Subcutaneous abdominal adipose tissue (tissue), 5 donors: ENCODE data around the gene ZNF532.
A peak's percentile ranks its signal among the peaks of the same experiment; 100 is the strongest.

Experiments
- H3K27ac ChIP-seq: one replicate; pipeline ENCODE4 v1.7.0; 2013; ENCODE audit warnings: low read depth, mild to moderate bottlenecking, inconsistent platforms, low read length, moderate library complexity
- H3K27me3 ChIP-seq, 5 donors: one replicate each; pipeline ENCODE4 v1.7.0; 2013; ENCODE audit warnings: low read length in 5 of 5, inconsistent platforms in 1 of 5; ENCODE audit not compliant: control insufficient read depth in 5 of 5, insufficient read depth in 4 of 5
- H3K36me3 ChIP-seq, 5 donors: one replicate each; pipeline ENCODE4 v1.7.0; 2013; ENCODE audit warnings: low read length in 5 of 5; ENCODE audit not compliant: control insufficient read depth in 5 of 5, insufficient read depth in 5 of 5
- H3K4me1 ChIP-seq, 5 donors: one replicate each; pipeline ENCODE4 v1.7.0; 2013; ENCODE audit warnings: low read length in 5 of 5, mild to moderate bottlenecking in 3 of 5, moderate library complexity in 1 of 5; ENCODE audit not compliant: control insufficient read depth in 5 of 5, insufficient read depth in 5 of 5
- H3K4me3 ChIP-seq, 5 donors: one replicate each; pipeline ENCODE4 v1.7.0; 2013; ENCODE audit warnings: low read length in 5 of 5, low read depth in 1 of 5
- H3K9ac ChIP-seq, 5 donors: one replicate each; pipeline ENCODE4 v1.7.0; 2013; ENCODE audit warnings: low read length in 5 of 5, mild to moderate bottlenecking in 4 of 5, moderate library complexity in 3 of 5
- H3K9me3 ChIP-seq, 5 donors: one replicate each; pipeline ENCODE4 v1.7.0; 2013; ENCODE audit warnings: low read length in 5 of 5; ENCODE audit not compliant: control insufficient read depth in 5 of 5
- donor health status: healthy.
- donor health status: healthy.
- donor health status: healthy.
- donor health status: healthy.
- donor health status: healthy.

ZNF532 gene

DNA sequence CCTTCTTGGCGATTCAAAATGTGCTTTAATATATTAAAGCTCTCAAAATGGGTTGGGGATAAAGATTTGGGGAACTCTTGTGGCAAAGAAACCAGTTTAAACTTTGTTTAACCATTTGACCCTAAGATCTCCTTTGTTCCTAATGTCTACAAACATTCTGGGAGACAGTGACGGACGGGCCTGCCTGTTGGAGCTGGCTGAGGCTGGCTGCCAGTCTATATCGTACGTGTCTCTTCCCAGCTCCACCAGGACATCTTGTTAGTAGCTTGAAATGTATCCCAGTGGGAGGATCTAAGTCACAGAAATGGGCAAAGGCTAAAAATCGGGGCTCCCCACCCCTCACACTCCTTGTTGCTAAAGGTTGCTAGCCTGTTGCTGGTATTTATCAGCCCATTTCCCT, 30.7 kb downstream of the ZNF532 start:
- H3K4me1 ChIP-seq: peaks cover 0 to 35% (median 28%) of the 10 kb centered on the region in 5 donors
- H3K4me3 ChIP-seq: no peak overlapping the region
- H3K9me3 ChIP-seq: no peaks in the 10 kb centered on the region
- no peak overlapping the region for H3K9ac ChIP-seq
- H3K27ac ChIP-seq: no peak overlapping the region
- peaks cover 0 to 14% (median 6%) of the 10 kb centered on the region in 5 donors for H3K36me3 ChIP-seq
- H3K27me3 ChIP-seq: no peaks in the 10 kb centered on the region

DNA sequence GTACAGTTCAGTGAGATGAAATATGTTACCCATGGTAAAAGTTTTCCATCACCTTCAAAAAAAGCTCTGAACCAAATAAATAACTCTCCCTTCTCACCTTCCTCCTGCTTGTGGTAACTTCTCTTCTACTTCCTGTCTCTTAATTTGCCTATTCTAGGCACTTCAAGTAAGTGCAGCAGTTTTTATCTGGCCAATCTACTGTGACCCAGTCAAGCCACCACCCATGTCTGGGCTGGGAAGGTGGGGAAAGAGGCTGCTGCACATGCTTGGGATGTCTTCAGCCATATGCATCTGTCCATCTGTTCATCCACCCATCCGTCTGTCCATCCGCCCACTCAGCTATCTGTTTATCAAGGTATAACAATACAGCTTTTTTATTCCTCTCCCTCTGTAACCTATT, 31.6 kb downstream of the ZNF532 start:
- peaks cover 0 to 36% (median 28%) of the 10 kb centered on the region in 5 donors for H3K4me1 ChIP-seq
- H3K4me3 ChIP-seq: no peak overlapping the region
- H3K27ac ChIP-seq: no peak overlapping the region
- H3K36me3 ChIP-seq: peaks cover 0 to 17% (median 9%) of the 10 kb centered on the region in 5 donors
- H3K9ac ChIP-seq: no peak overlapping the region
- H3K27me3 ChIP-seq: no peaks in the 10 kb centered on the region
- no peaks in the 10 kb centered on the region for H3K9me3 ChIP-seq

DNA sequence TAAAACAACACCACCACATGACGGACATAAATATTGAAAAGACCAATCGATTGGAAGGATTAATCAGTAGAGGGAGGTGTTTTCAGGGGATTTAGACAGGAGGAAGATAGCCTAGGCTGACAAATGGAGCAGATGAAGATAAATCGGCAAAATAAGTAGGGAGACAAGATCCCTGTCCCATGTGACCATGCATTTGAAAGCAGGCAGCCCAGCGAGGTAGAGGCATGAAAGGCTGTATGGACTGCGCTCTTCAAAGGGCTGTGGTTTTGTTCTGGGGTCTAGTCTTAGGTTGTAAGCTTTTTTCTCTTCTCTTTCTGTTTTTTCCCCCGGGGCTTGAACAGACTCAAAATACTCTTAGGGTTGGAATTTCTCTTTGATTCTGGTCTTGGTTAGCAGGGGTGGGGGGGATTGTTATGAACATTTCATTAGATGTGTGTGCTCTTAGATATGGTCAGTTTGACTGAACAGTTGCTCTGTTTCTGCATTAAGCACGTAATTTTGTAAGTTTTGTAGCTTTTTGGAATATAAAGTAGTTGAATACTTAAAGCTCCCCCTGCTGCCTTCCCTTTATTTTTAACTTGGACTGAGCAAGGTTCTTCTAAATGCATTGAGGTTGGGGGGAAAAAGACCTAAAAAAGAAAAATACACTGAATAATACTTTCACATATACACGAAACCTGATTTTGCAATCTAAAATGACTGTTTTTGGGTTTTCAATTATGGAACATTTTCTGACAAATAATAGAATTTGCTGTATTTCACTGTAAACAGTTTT, 32.2 kb downstream of the ZNF532 start:
- Histone ChIP-seq H3K27me3 (no peaks in the 10 kb centered on the region), H3K4me1 (peaks cover 0 to 30% (median 26%) of the 10 kb centered on the region in 5 donors), H3K27ac (no peak overlapping the region), H3K9ac (no peak overlapping the region), H3K9me3 (no peaks in the 10 kb centered on the region), H3K4me3 (no peak overlapping the region), H3K36me3 (peaks cover 0 to 23% (median 14%) of the 10 kb centered on the region in 5 donors)

DNA sequence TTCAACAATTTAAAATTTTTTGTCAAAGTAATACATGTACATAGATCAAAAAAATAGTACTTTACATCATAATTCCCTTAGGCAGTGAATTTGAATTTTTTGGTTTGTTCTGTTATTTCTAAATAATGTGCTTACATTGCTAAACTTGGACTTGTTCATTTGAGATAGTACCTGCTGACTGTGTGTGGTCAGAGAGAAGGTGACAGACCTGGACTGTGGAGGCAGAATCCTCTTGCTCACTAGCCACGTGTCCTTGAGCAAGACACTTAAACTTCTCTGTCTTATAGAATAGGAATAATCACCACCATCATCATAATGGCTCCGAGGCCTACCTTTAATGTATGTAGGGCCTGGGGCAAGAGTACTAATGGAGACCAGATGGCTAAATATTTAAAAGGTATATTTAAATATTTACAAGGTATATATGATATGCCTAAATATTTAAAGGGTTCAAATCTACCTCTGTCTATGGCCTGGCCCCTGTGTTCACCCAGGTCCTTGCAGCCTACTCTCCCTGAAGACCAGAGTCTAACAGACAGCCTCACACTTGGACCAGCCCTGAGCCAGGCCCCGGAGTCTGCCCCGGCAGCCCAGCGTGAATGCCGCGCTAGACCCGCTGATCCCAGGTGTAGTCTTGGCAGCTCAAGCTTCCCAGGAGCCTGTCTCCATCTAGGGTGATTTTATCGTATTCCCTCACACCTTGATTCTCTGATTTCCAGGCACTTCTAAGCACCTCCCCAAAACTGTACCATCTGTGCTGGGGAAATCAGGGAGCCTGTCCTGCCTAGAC, 33.5 kb downstream of the ZNF532 start:
- Histone ChIP-seq H3K27me3 (no peaks in the 10 kb centered on the region), H3K9me3 (no peaks in the 10 kb centered on the region), H3K4me1 (peaks cover 0 to 24% (median 19%) of the 10 kb centered on the region in 5 donors), H3K4me3 (no peak overlapping the region), H3K27ac (no peak overlapping the region), H3K9ac (no peak overlapping the region), H3K36me3 (peaks cover 0 to 24% (median 14%) of the 10 kb centered on the region in 5 donors)

DNA sequence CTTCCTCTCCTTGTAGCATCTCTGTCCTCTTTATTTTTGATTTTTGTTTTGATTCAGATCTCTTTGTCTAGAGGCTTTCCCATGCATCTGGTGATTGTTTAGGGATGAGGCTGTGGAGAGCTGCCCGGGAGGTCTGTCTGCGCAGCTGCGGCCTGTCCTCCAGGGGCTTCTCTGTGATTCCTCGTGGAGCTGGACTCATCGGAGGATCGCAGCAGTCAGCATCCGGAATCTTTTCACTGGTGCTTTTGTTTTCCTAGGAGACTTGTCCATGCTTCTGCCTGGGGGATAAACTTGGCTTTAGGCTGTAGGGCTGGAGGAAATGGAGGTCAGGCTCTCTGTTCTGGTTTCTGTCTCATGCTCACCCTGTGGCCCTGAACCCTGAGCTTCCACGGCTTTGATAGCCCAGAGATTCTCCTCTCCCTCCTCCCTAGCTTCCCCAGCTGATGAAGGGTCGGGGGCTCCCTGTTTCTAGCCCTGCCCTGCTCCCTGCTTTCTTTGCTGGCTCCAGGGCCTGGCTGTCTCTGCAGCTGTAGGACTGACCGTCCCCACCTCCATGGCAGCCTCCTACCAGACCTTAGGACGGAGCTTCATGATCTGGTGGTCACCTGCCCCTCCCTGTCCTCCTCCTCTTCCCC, 35.5 kb downstream of the ZNF532 start:
- no peaks in the 10 kb centered on the region for H3K9me3 ChIP-seq
- H3K36me3 ChIP-seq: peaks cover 0 to 24% (median 14%) of the 10 kb centered on the region in 5 donors
- peak overlapping the region in 1 of 5 donors; percentile 21 for H3K9ac ChIP-seq
- no peaks in the 10 kb centered on the region for H3K27me3 ChIP-seq
- no peak overlapping the region for H3K4me3 ChIP-seq
- H3K4me1 ChIP-seq: peaks cover 0 to 17% (median 13%) of the 10 kb centered on the region in 5 donors
- H3K27ac ChIP-seq: no peak overlapping the region

DNA sequence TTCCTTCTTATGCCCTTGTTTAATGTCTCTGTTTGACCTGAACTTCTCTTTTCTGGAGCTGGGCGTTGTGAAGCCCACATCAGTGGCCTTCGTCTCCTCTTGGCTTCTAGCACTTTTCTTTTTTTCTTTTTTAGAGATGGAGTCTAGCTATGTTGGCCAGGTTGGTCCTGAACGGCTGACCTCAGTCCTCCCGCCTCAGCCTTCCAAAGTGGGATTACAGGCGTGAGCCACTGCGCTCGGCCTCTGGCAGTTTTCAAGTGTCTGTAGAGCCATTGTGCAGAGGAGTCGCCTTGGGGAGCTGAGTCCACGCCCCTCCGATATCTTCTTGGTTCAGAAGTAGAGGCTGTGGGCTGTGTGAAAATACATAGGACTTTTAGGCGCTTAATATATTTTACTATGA, 36.5 kb downstream of the ZNF532 start:
- Histone ChIP-seq H3K9me3 (no peaks in the 10 kb centered on the region), H3K27ac (no peak overlapping the region), H3K27me3 (no peaks in the 10 kb centered on the region), H3K36me3 (peaks cover 0 to 31% (median 20%) of the 10 kb centered on the region in 5 donors), H3K4me1 (peaks cover 0 to 14% (median 8%) of the 10 kb centered on the region in 5 donors), H3K9ac (no peak overlapping the region), H3K4me3 (no peak overlapping the region)

DNA sequence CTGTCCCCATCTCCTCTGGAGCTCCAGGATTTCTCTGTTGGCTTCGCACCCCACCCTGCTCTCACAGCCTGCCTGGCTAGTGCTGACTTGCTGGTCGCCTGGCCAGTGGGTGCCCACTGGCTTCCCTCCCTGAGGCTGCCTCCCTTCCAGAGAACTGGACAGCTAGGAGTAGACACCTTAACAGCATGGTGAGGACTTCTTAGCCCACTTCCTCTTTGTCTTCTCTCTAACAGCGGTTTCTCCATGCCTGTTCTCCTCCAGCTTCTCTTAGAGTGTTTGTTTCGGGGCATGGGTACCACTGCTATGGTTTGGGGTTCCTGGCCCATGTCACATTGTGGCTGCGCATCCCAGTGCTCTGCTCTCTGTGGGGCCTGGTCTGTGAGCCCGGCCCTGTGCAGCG, 37.1 kb downstream of the ZNF532 start:
- Histone ChIP-seq H3K4me1 (peaks cover 0 to 9% (median 6%) of the 10 kb centered on the region in 5 donors), H3K9me3 (no peaks in the 10 kb centered on the region), H3K36me3 (peaks cover 0 to 34% (median 20%) of the 10 kb centered on the region in 5 donors), H3K27ac (no peak overlapping the region), H3K9ac (no peak overlapping the region), H3K4me3 (no peak overlapping the region), H3K27me3 (no peaks in the 10 kb centered on the region)

DNA sequence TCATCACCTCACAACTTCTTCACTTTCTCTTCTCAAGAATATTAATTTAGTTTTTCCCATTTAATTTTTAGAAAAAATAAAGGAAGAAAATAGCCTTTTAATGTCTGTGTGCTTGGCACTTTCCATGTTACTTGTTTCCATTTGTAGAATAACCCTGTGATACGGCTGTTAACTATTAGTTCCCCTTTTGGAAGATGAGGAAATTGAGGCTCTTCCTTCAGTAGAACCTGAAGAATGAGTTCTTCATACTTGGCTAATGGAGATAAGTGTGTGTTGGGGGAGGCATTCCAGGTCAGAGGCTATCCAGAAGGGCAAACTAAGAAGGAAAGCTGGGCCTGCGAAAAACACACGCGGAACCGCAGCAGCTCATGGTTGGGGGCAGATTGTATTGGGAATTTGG, 38.3 kb downstream of the ZNF532 start:
- no peak overlapping the region for H3K9ac ChIP-seq
- peaks cover 0 to 9% (median 4%) of the 10 kb centered on the region in 5 donors for H3K4me1 ChIP-seq
- H3K27me3 ChIP-seq: no peaks in the 10 kb centered on the region
- peaks cover 0 to 34% (median 20%) of the 10 kb centered on the region in 5 donors for H3K36me3 ChIP-seq
- no peaks in the 10 kb centered on the region for H3K9me3 ChIP-seq
- no peak overlapping the region for H3K27ac ChIP-seq
- no peak overlapping the region for H3K4me3 ChIP-seq

DNA sequence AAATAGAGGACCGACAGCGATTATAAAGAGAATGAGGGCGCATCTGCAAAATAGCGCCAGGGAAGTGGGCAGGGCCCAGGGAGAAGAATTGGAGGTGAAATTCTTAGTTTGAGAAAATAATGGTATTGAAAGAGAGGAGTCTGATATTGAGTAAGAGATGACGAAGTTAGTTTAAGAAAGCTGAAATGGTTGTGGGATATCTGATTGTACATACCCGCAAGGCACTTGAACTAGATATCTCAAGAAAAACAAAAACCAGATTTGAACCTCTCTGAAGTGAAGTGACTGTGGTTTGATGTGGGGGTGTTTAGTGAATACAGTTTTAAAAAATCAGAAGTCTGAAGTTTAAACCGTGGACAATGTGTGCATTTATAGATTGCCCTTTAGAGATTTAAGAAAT, 38.9 kb downstream of the ZNF532 start:
- no peak overlapping the region for H3K27ac ChIP-seq
- H3K36me3 ChIP-seq: peaks cover 0 to 29% (median 18%) of the 10 kb centered on the region in 5 donors
- H3K9ac ChIP-seq: no peak overlapping the region
- no peaks in the 10 kb centered on the region for H3K9me3 ChIP-seq
- H3K27me3 ChIP-seq: no peaks in the 10 kb centered on the region
- peaks cover 0 to 13% (median 4%) of the 10 kb centered on the region in 5 donors for H3K4me1 ChIP-seq
- no peak overlapping the region for H3K4me3 ChIP-seq
